Activated CD4-positive, alpha-beta T cell treated with anti-CD3 and anti-CD28 coated beads for 36 hours (primary cell): Measurements from ENCODE around the gene C19orf47. TPM values are rescaled to one million over a fixed set of nuclear protein-coding genes. Genes with fewer than 3 reads are reported as not detected.
A peak's percentile ranks its signal among the peaks of the same experiment; 100 is the strongest.

Experiments
- ATAC-seq: fragments of 200-7000 bp; cut with Tn5 transposase; one replicate; pipeline ENCODE4 v1.10.0; 2021; ENCODE audit warnings: mild to moderate bottlenecking, moderate library complexity
- CTCF ChIA-PET: fragments of 350-600 bp; sonication (Branson Sonifier 250); formaldehyde crosslinking; loops from one replicate; lab custom pipeline; 2021; ENCODE audit warnings: antibody characterized with exemption; lab: Charles Lee
- POLR2A ChIA-PET: fragments of 350-600 bp; sonication (Branson Sonifier 250); formaldehyde crosslinking; loops from one replicate; lab custom pipeline; 2021; ENCODE audit warnings: antibody characterized with exemption, inconsistent platforms; lab: Charles Lee
- DNase-seq: peaks from one replicate; pipeline ENCODE4 v3.0.0-alpha.2; 2020
- H3K27ac Mint-ChIP-seq: one replicate; pipeline ENCODE4 v1.8.0; 2021; ENCODE audit warnings: mixed read lengths
- H3K27me3 Mint-ChIP-seq: one replicate; pipeline ENCODE4 v1.8.0; 2021; ENCODE audit warnings: mixed read lengths
- H3K36me3 Mint-ChIP-seq: one replicate; pipeline ENCODE4 v1.8.0; 2021; ENCODE audit warnings: low read depth, mixed read lengths
- H3K4me1 Mint-ChIP-seq: one replicate; pipeline ENCODE4 v1.8.0; 2021; ENCODE audit warnings: mixed read lengths
- H3K4me3 Mint-ChIP-seq: one replicate; pipeline ENCODE4 v1.8.0; 2021; ENCODE audit warnings: mild to moderate bottlenecking, moderate library complexity, mixed read lengths
- H3K9me3 Mint-ChIP-seq: one replicate; pipeline ENCODE4 v1.8.0; 2021; ENCODE audit warnings: low read depth, mixed read lengths
- intact Hi-C, 2 experiments: fragments of 100-400 bp; cut with DNase I in 1 of 2; cut with micrococcal nuclease in 1 of 2; formaldehyde crosslinking; loops; one replicate each; pipeline versions ENCODE4 v1.14.2 to v1.15.1; 2022 to 2024; cut with DNase I, micrococcal nuclease
- total RNA-seq, 2 experiments: library from RNA; stranded (reverse); gene quantifications; one replicate each; pipeline ENCODE4 v1.2.3, GENCODE V29; 2021

Gene C19orf47
- total RNA-seq, 2 experiments from 2014 or later: 15.8 to 17.7 TPM

DNA sequence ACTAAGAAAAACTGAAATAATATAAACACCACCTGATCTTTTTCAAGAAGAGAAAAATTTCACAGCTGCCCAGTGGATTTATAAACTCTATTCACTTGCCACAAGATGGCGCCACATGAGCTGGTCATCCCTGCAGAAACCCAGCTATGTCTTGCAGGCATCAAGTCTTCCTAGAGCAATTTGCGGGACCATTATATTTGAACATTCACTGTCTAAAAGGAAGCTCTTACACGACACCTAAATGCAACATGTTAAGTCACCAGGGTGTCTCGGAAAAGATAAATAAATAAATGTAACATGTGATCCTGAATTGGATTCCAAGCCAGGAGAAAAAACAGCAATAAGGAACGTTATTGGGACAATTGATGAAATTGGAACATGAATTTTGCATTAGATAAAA is 42.8 kb downstream of the C19orf47 start:
- ATAC-seq (peak; percentile 83), DNase-seq (peak; percentile 90)
- Mint-ChIP-seq H3K9me3 (no peaks in the 10 kb centered on the region), H3K36me3 (no peaks in the 10 kb centered on the region), H3K4me1 (no peaks in the 10 kb centered on the region), H3K27me3 (no peaks in the 10 kb centered on the region), H3K4me3 (no peak overlapping the region), H3K27ac (no peak overlapping the region)
- ChIA-PET CTCF (interaction anchor here (0.6 to 2.2 kb wide), 43 partner anchors 8 to 509 kb away, joined by 3 to 23 read pairs (median 4); partner anchors contain the start of genes AKT2, BLVRB, C19orf47 and PLD3), POLR2A (interaction anchor here (0.7 to 0.9 kb wide), 2 partner anchors 27 to 98 kb away, joined by 3 to 8 read pairs; no protein-coding TSS in a partner anchor)
- intact Hi-C loops: loop anchor here (1.0 to 10.0 kb wide), 5 partner anchors 119 to 329 kb away; partner anchors contain the start of gene SERTAD1 (in 1 of the 2)

DNA sequence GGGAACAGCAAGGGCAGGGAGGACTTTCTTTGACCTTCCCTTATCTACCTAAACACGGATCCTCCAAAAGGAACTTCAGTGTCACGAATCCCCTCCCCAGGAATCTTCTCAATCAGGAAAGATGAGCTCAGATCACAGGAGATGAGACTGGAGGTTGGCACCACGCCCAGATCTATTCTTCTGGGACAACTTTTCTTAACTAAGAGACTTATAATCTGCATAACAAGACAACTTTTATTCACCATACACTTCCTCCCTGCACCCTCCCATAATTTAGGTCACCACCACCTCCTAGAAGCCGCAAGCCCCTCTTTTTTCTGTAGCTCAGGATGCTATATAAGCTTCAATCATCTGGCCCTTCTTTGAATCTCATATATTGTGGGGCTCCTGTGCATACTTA is 43.9 kb downstream of the C19orf47 start:
- no peaks in the 10 kb centered on the region for H3K9me3 Mint-ChIP-seq

DNA sequence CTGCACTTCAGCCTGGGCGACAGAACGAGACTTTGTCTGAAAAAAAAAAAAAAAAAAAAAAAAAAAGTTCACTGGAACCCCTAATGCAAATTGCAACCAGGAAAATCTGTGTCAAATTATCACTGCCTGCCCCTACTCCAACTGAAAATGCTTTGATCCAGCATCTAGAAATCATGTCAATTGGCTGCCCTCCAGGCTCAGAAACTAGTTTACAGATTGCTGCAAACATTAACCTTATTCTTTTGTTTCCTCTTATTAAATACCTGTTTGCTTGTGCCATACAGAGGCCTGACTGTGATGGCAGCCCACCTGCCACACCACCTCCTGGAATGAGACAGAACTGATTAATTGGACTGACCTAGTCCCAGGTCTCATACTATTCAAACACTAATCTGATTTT is 44.4 kb downstream of the C19orf47 start:
- intact Hi-C loops: loop anchor here (2.0 to 10.0 kb wide), 3 partner anchors 121 to 221 kb away; partner anchors contain the start of gene SERTAD1 (in 1 of the 2)
- Mint-ChIP-seq H3K27me3 (no peaks in the 10 kb centered on the region), H3K36me3 (no peaks in the 10 kb centered on the region), H3K27ac (no peak overlapping the region), H3K4me1 (no peaks in the 10 kb centered on the region), H3K9me3 (no peaks in the 10 kb centered on the region), H3K4me3 (no peak overlapping the region)
- ATAC-seq: no peak
- DNase-seq: no peak
- ChIA-PET CTCF (interaction anchor here (1.0 to 2.2 kb wide), 2 partner anchors 9 to 331 kb away, joined by 3 to 23 read pairs; no protein-coding TSS in a partner anchor), POLR2A (no interaction called here)

More for the DNA sequence above, 43.9 kb downstream of the C19orf47 start:
- intact Hi-C loops: loop anchor here (2.0 to 10.0 kb wide), 3 partner anchors 120 to 220 kb away; partner anchors contain the start of gene SERTAD1 (in 1 of the 2)
- Mint-ChIP-seq H3K36me3 (no peaks in the 10 kb centered on the region), H3K4me1 (no peaks in the 10 kb centered on the region), H3K27me3 (no peaks in the 10 kb centered on the region), H3K4me3 (no peak overlapping the region), H3K27ac (no peak overlapping the region)
- DNase-seq (no peak), ATAC-seq (no peak)
- ChIA-PET CTCF (interaction anchor here (1.0 to 2.2 kb wide), 8 partner anchors 8 to 330 kb away, joined by 3 to 23 read pairs (median 5); partner anchors contain the start of genes C19orf47 and PLD3), POLR2A (no interaction called here)

DNA sequence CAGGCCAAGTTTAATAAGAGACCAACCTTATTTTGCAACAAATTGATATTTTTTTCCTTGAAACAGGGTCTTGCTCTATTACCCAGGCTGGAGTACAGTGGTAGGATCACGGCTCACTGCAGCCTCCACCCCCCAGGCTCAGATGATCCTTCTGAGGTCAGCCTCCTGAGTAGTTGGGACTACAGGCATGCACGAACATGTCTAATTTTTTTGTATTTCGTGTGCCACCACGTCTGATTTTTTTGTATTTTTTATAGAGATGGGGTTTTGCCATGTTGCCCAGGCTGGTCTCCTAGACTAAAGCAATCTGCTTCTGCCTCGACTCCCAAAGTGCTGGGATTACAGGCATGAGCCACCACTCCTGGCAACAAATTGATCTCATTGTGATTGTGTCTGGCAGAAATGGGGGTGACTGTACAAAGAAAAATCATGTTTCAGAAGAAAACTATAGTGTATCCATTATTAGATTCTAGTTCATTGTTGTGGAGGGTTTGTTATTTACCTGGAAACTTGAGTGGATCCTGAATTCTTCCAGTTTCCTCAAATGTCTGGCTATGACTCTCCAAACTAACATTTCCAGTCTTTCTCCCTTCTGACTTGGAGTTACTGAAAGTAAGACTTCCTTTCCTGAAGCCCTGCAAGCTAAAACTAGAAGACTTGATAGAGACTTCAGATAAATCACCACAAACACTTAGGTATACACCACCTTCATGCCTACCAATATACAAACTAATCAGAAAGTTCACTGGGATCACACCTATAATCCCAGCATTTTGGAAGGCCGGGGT is 45.8 kb downstream of the C19orf47 start:
- H3K4me1 Mint-ChIP-seq: no peaks in the 10 kb centered on the region
- intact Hi-C loops: loop anchor here (5.0 to 10.0 kb wide), 2 partner anchors 165 to 222 kb away; no protein-coding TSS in a partner anchor
- no peaks in the 10 kb centered on the region for H3K9me3 Mint-ChIP-seq
- H3K36me3 Mint-ChIP-seq: no peaks in the 10 kb centered on the region
- ATAC-seq: no peak
- H3K27me3 Mint-ChIP-seq: no peaks in the 10 kb centered on the region
- no peak overlapping the region for H3K27ac Mint-ChIP-seq
- ChIA-PET CTCF (interaction anchor here (0.6 kb wide), 1 partner anchor 116 kb away, joined by 4 read pairs; no protein-coding TSS in a partner anchor), POLR2A (no interaction called here)
- DNase-seq: no peak
- no peak overlapping the region for H3K4me3 Mint-ChIP-seq

DNA sequence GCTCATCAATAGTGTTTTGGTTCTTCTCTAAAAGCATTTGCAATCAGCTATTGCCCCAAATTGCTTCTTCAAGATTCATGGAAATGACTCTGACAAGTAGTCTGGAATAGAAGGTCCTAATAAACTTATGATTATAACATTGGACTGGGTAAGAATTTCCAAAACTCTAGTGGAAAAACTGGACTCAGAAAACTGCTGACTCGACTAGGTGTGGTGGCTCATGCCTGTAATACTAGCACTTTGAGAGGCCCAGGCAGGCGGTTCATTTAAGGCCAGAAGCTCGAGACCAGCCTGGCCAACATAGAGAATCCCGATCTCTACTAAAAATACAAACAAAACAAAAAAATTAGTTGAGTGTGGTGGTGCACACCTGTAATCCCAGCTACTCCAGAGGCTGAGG is 47.5 kb downstream of the C19orf47 start:
- Mint-ChIP-seq H3K36me3 (no peaks in the 10 kb centered on the region), H3K27ac (no peak overlapping the region), H3K9me3 (no peaks in the 10 kb centered on the region), H3K4me1 (no peaks in the 10 kb centered on the region), H3K27me3 (no peaks in the 10 kb centered on the region), H3K4me3 (no peak overlapping the region)
- DNase-seq: no peak
- no peak for ATAC-seq
- intact Hi-C loops: loop anchor here (5.0 to 10.0 kb wide), 2 partner anchors 163 to 224 kb away; no protein-coding TSS in a partner anchor
- CTCF ChIA-PET: interaction anchor here (0.6 to 0.8 kb wide), 2 partner anchors 130 to 334 kb away, joined by 3 to 4 read pairs; no protein-coding TSS in a partner anchor
- POLR2A ChIA-PET: no interaction called here

DNA sequence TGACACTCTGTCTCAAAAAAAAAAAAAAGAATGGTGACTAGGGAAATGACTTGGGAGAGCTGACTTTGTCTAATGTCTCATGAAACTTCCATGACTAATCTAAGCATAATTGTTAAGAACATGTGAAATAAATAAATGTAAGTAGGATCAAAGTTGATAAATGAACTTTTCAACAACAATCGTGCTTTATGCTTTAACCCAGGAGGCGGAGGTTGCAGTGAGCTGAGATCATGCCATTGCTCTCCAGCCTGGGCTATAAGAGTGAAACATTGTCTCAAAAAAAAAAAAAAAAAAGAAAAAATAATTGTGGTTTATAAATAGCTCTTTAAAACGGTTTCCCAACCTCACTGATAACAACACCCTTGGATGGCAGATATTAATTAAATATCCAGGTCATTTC is 50.2 kb downstream of the C19orf47 start:
- Mint-ChIP-seq H3K4me1 (no peaks in the 10 kb centered on the region), H3K9me3 (no peaks in the 10 kb centered on the region), H3K4me3 (no peak overlapping the region), H3K27ac (no peak overlapping the region), H3K36me3 (no peaks in the 10 kb centered on the region), H3K27me3 (no peaks in the 10 kb centered on the region)
- ChIA-PET POLR2A (no interaction called here), CTCF (interaction anchor here (1.0 kb wide), 1 partner anchor 251 kb away, joined by 3 read pairs; no protein-coding TSS in a partner anchor)
- ATAC-seq (no peak), DNase-seq (no peak)
- intact Hi-C loops: no loop called here

DNA sequence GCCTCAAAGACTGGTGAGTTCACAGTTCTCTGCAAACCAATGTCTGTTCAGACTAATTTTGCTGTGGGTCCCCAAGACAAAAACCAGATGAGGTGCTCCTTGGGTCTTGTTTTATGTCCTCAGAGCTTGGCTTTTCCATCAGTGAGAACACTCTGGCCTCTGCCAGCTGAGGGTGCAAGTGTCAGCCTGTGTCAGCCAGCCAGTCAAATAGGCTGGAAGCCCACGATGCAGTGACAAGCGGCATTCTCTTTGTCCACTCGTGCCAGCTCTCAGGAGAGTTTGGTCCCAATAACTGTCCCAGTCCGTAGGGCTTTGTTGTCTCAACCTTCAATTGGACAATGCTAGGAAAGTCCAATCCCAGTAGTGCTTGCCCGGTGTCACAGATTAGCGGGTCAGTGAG is 53.6 kb downstream of the C19orf47 start:
- Mint-ChIP-seq H3K36me3 (no peaks in the 10 kb centered on the region), H3K4me1 (no peaks in the 10 kb centered on the region), H3K27ac (no peak overlapping the region), H3K9me3 (no peaks in the 10 kb centered on the region), H3K27me3 (no peaks in the 10 kb centered on the region), H3K4me3 (no peak overlapping the region)
- ChIA-PET CTCF (interaction anchor here (0.6 to 1.4 kb wide), 3 partner anchors 11 to 155 kb away, joined by 3 to 7 read pairs (median 3); no protein-coding TSS in a partner anchor), POLR2A (no interaction called here)
- DNase-seq (no peak), ATAC-seq (no peak)
- intact Hi-C loops: no loop called here

DNA sequence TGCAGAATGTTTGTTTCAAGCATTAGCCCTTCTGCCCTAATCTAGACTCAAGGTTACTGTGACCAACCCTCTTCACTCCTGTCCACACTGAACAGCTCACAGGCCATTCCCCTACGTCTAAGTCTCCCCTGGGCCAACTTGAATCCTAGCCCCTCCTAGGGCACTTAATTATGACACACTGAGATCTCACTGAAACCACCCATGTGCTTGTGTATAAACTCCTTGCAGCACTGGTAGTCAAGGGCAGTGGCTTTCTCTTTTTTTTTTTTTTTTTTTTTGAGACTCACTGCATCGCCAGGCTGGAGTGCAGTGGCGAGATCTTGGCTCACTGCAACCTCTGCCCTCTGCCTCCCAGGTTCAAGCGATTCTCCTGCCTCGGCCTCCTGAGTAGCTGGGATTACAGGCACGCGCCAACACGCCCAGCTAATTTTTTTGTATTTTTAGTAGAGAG is 61.2 kb downstream of the C19orf47 start:
- DNase-seq (no peak), ATAC-seq (no peak)
- Mint-ChIP-seq H3K9me3 (no peaks in the 10 kb centered on the region), H3K4me3 (no peak overlapping the region), H3K36me3 (peaks cover 10% of the 10 kb centered on the region), H3K27me3 (no peaks in the 10 kb centered on the region), H3K27ac (peak overlapping the region; percentile 58), H3K4me1 (peaks cover 30% of the 10 kb centered on the region)
- intact Hi-C loops: loop anchor here (5.0 to 10.0 kb wide), 3 partner anchors 508 to 1110 kb away; partner anchors contain the start of genes BCKDHA (in 1 of the 2), EGLN2 (in 1 of the 2), EXOSC5 (in 1 of the 2) and MED29 (in 1 of the 2)
- CTCF ChIA-PET: no interaction called here
- POLR2A ChIA-PET: no interaction called here

DNA sequence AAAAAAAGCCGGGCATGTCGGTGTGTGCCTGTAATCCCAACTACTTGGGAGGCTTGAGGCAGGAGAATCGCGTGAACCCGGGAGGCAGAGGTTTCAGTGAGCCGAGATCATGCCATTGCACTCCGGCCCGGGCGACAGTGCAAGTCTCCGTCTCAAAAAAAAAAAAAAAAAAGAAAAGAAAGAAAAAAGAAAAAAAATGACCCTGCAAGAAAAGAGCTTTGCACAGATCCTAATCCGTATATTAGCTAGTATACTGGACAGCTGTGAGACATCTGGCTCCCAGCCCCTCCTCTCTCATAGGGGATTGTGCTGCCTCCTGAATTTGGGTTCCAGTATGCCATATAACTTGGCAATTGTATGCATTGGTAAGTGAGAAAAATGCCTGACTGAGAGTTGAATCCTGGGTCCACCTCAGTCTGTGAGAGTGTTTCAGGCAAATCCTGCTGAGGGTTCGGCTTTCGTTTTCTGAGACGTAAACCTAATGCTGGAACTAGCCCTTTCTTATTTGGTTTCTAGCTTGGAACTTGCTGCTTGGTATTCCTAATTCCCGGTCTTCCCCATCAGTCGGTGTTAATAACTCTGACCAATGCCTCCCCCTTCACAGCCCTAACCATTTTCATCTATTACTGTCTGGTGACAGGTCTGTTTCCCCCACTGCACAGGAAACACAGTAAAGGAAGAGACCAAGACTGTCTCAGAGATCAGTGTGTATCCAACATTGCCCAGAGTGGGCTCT is 61.8 kb downstream of the C19orf47 start:
- ChIA-PET CTCF (interaction anchor here (1.2 kb wide), 1 partner anchor 263 kb away, joined by 4 read pairs; no protein-coding TSS in a partner anchor), POLR2A (interaction anchor here (0.6 to 0.8 kb wide), 3 partner anchors 96 to 157 kb away, joined by 3 to 5 read pairs (median 3); no protein-coding TSS in a partner anchor)
- Mint-ChIP-seq H3K27ac (peak overlapping the region; percentile 99), H3K4me1 (peaks cover 36% of the 10 kb centered on the region), H3K9me3 (no peaks in the 10 kb centered on the region), H3K36me3 (peaks cover 10% of the 10 kb centered on the region), H3K4me3 (peak overlapping the region; percentile 95), H3K27me3 (no peaks in the 10 kb centered on the region)
- DNase-seq: no peak
- intact Hi-C loops: loop anchor here (5.0 to 10.0 kb wide), 3 partner anchors 508 to 1111 kb away; partner anchors contain the start of genes BCKDHA (in 1 of the 2), EGLN2 (in 1 of the 2), EXOSC5 (in 1 of the 2) and MED29 (in 1 of the 2)
- no peak for ATAC-seq
